RWPE2 (cell line): Measurements from ENCODE around the gene UCK1.

Experiments
- ATAC-seq: fragments of 200-7000 bp; cut with Tn5 transposase; 3 replicates; pipeline ENCODE4 v1.9.1; 2021; ENCODE audit warnings: low read depth
- DNase-seq: peaks from one replicate; pipeline ENCODE4 v3.0.0-alpha.2; 2020; ENCODE audit warnings: low spot score
- H3K27ac ChIP-seq: fragments of 450-650 bp; 2 replicates; pipeline ENCODE4 v1.5.1; 2017; ENCODE audit warnings: mild to moderate bottlenecking; ENCODE audit not compliant: poor library complexity, severe bottlenecking
- H3K27me3 ChIP-seq: fragments of 250-450 bp; sonication (Bioruptor Pico); 2 replicates; pipeline ENCODE4 v1.5.1; 2021; ENCODE audit warnings: mild to moderate bottlenecking, moderate library complexity; ENCODE audit not compliant: insufficient read depth, poor library complexity, severe bottlenecking
- H3K36me3 ChIP-seq: fragments of 250-450 bp; sonication (Bioruptor Pico); 2 replicates; pipeline ENCODE4 v1.5.1; 2020; ENCODE audit warnings: low read depth, mild to moderate bottlenecking, moderate library complexity
- H3K4me1 ChIP-seq: fragments of 250-450 bp; sonication (Bioruptor Pico); 2 replicates; pipeline ENCODE4 v1.5.1; 2021; ENCODE audit warnings: mild to moderate bottlenecking, moderate library complexity; ENCODE audit not compliant: insufficient read depth, poor library complexity, severe bottlenecking
- H3K4me3 ChIP-seq: fragments of 250-450 bp; sonication (Bioruptor Pico); 2 replicates; pipeline ENCODE4 v1.5.1; 2021; ENCODE audit warnings: mild to moderate bottlenecking, moderate library complexity; ENCODE audit not compliant: severe bottlenecking
- H3K9me3 ChIP-seq: fragments of 250-450 bp; sonication (Bioruptor Pico); 2 replicates; pipeline ENCODE4 v1.5.1; 2021; ENCODE audit warnings: mild to moderate bottlenecking, moderate library complexity; ENCODE audit not compliant: severe bottlenecking
- CTCF ChIP-seq: fragments of 450-650 bp; IDR thresholded peaks from one replicate; pipeline ENCODE4 v1.5.1; 2017; ENCODE audit warnings: mild to moderate bottlenecking, moderate library complexity; ENCODE audit not compliant: poor library complexity, severe bottlenecking

UCK1 gene

DNA sequence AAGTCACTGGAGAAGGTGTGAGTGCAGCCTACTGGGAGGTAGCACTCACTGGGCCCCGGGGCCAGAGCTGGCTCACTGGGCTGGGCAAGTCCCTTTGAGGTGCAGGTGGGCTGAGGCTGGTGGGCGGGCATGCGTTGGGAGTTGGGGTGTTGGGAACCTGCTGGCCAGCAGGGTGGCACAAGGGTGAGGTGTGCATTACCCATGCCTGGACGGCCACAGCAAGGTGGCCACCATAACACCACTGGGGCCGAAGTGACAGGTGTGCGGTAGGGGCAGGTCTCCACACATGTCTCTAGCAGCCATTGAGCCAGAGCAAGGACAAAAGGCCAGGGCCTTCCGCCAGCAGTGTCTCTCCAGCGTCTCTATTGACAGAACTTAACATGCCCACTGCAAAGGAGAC lies 36.8 kb upstream of the UCK1 start:
- H3K4me3 ChIP-seq = no peak overlapping the region
- no peaks in the 10 kb centered on the region for H3K9me3 ChIP-seq
- no peak for TF ChIP-seq CTCF
- no peaks in the 10 kb centered on the region for H3K27me3 ChIP-seq
- no peak overlapping the region for H3K27ac ChIP-seq
- H3K36me3 ChIP-seq = no peaks in the 10 kb centered on the region
- ATAC-seq (no peak), DNase-seq (no peak)
- no peaks in the 10 kb centered on the region for H3K4me1 ChIP-seq

DNA sequence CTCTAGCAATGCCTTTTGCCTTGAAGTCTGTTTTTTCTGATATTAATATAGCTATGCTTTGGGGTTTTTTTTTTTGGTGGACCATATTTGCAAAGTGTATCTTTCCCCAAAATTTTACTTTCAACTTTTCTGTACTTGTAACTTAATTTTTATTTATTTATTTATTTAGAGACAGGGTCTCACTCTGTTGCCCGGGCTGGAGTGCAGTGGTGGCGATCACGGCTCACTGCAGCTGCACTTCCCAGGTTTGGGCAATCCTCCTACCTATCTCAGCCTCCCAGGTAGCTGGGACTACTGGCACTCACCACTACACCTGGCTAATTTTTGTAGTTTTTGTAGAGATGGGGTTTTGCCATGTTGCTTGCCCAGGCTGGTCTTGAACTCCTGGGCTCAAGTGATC lies 35.1 kb upstream of the UCK1 start:
- H3K4me1 ChIP-seq = peaks cover 3% of the 10 kb centered on the region
- ATAC-seq = no peak
- H3K27ac ChIP-seq = no peak overlapping the region
- no peaks in the 10 kb centered on the region for H3K9me3 ChIP-seq
- no peak for DNase-seq
- H3K36me3 ChIP-seq = no peaks in the 10 kb centered on the region
- H3K4me3 ChIP-seq = no peak overlapping the region
- H3K27me3 ChIP-seq = no peaks in the 10 kb centered on the region
- TF ChIP-seq CTCF = no peak

DNA sequence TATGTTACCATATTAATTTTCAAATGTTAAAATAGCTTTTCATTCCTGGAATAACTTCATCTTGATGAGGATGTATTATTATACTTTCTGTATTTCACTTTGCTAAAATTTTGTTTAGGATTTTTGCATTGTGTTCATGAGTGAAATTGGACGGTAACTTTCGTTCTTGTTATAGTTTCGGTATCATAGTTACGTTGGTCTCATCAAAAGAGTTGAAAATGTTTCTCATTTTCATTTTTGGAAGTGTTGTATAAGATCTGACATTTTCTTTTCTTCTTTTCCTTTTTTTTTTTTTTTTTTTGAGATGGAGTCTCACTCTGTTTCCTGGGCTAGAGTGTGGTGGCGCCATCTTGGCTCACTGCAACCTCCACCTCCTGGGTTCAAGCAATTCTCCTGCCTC lies 34.3 kb upstream of the UCK1 start:
- Histone ChIP-seq H3K4me1 (peaks cover 3% of the 10 kb centered on the region), H3K27me3 (no peaks in the 10 kb centered on the region), H3K36me3 (no peaks in the 10 kb centered on the region), H3K4me3 (no peak overlapping the region), H3K9me3 (no peaks in the 10 kb centered on the region), H3K27ac (no peak overlapping the region)
- TF ChIP-seq CTCF = no peak
- DNase-seq (no peak), ATAC-seq (no peak)

GRCh38 chr9:131562032-131562959 lies 31.2 kb upstream of the UCK1 start:
- H3K27ac ChIP-seq = no peak overlapping the region
- H3K27me3 ChIP-seq = no peaks in the 10 kb centered on the region
- no peak for TF ChIP-seq CTCF
- H3K9me3 ChIP-seq = no peaks in the 10 kb centered on the region
- peaks cover 3% of the 10 kb centered on the region for H3K4me1 ChIP-seq
- DNase-seq (no peak), ATAC-seq (peak; percentile 63)
- no peaks in the 10 kb centered on the region for H3K36me3 ChIP-seq
- H3K4me3 ChIP-seq = no peak overlapping the region

- no peak overlapping the region for H3K4me3 ChIP-seq
- no peaks in the 10 kb centered on the region for H3K27me3 ChIP-seq
- no peak for DNase-seq
- ATAC-seq = no peak
- no peaks in the 10 kb centered on the region for H3K9me3 ChIP-seq
- H3K27ac ChIP-seq = no peak overlapping the region
- no peaks in the 10 kb centered on the region for H3K36me3 ChIP-seq
- peaks cover 3% of the 10 kb centered on the region for H3K4me1 ChIP-seq
- no peak for TF ChIP-seq CTCF
Observed at GRCh38 chr9:131559421-131560000, 28.4 kb upstream of the UCK1 start.
